ENCODE results near the gene RGL3. TPM values are rescaled to one million over a fixed set of nuclear protein-coding genes. Genes with fewer than 3 reads are reported as not detected.

The RGL3 gene
- total and polyA plus RNA-seq, 2 experiments from 2014 or later: 0.54 to 1.4 TPM

GRCh38 chr19:11384778-11385129 lies 34.4 kb downstream of the RGL3 start:
- no peak for DNase-seq
- TF ChIP-seq EZH2phosphoT487 (IDR thresholded peaks at IDR 0.05; ENCODE audit: insufficient read depth, low read depth) (no peak), EZH2 (IDR thresholded peaks at IDR 0.05; ENCODE audit: insufficient read depth, poor library complexity, severe bottlenecking) (no peak)

GRCh38 chr19:11383706-11384048 lies 35.4 kb downstream of the RGL3 start:
- no peak overlapping the region for H3K9ac ChIP-seq

More at GRCh38 chr19:11384778-11385129, 34.4 kb downstream of the RGL3 start:
- Histone ChIP-seq H3K4me2 (ENCODE audit: unreplicated experiment) (no peak overlapping the region), H4K20me1 (ENCODE audit: insufficient read depth) (no peaks in the 10 kb centered on the region), H3F3A (ENCODE audit: insufficient read depth) (no peaks in the 10 kb centered on the region), H3K36me3 (ENCODE audit: low read depth) (no peaks in the 10 kb centered on the region), H3K27me3 (replicated peaks; ENCODE audit: insufficient read depth) (no peaks in the 10 kb centered on the region), H3K9ac (no peak overlapping the region), H3K4me1 (ENCODE audit: insufficient read depth) (no peaks in the 10 kb centered on the region), H3K4me3 (no peak overlapping the region), H3K27ac (no peak overlapping the region), H3K79me2 (ENCODE audit: insufficient read depth) (peaks cover 7% of the 10 kb centered on the region; the same call in 1 of the 2 replicates), H3K9me2 (ENCODE audit: insufficient read depth) (no peaks in the 10 kb centered on the region), H3K9me3 (ENCODE audit: low read depth) (no peaks in the 10 kb centered on the region), H2AFZ (no peak overlapping the region)
- in situ Hi-C loops (cut with MboI): no loop called here
- 62 to 68% methylated on average over 5 of the region's 5 CpGs for WGBS, 2 experiments (ENCODE audit: low coverage in 1 of 2, low lambda C conversion rate in 2 of 2, missing lambda C conversion rate in 2 of 2)

GRCh38 chr19:11382898-11383705 lies 36.0 kb downstream of the RGL3 start:
- WGBS, 2 experiments (ENCODE audit: low coverage in 1 of 2, low lambda C conversion rate in 2 of 2, missing lambda C conversion rate in 2 of 2): 2 to 4% methylated on average over 42 to 51 of the region's 65 CpGs
- Histone ChIP-seq H3K9me3 (ENCODE audit: low read depth) (no peaks in the 10 kb centered on the region), H3K27ac (no peak overlapping the region), H3K4me2 (ENCODE audit: unreplicated experiment) (no peak overlapping the region), H2AFZ (peak overlapping the region; percentile 34), H3K36me3 (ENCODE audit: low read depth) (no peaks in the 10 kb centered on the region), H3K9ac (no peak overlapping the region), H3F3A (ENCODE audit: insufficient read depth) (peaks cover 11% of the 10 kb centered on the region), H3K4me3 (no peak overlapping the region), H4K20me1 (ENCODE audit: insufficient read depth) (no peaks in the 10 kb centered on the region), H3K27me3 (replicated peaks; ENCODE audit: insufficient read depth) (no peaks in the 10 kb centered on the region), H3K79me2 (ENCODE audit: insufficient read depth) (peaks cover 7% of the 10 kb centered on the region; the same call in 1 of the 2 replicates), H3K4me1 (ENCODE audit: insufficient read depth) (peaks cover 10% of the 10 kb centered on the region), H3K9me2 (ENCODE audit: insufficient read depth) (no peaks in the 10 kb centered on the region)
- in situ Hi-C loops (cut with MboI): no loop called here
- TF ChIP-seq EZH2phosphoT487 (IDR thresholded peaks at IDR 0.05; ENCODE audit: insufficient read depth, low read depth): no peak
- TF ChIP-seq EZH2 (IDR thresholded peaks at IDR 0.05; ENCODE audit: insufficient read depth, poor library complexity, severe bottlenecking): no peak
- DNase-seq: peak; percentile 55

More at GRCh38 chr19:11383706-11384048, 35.4 kb downstream of the RGL3 start:
- WGBS, 2 experiments (ENCODE audit: low coverage in 1 of 2, low lambda C conversion rate in 2 of 2, missing lambda C conversion rate in 2 of 2): 2 to 5% methylated on average over 8 of the region's 9 CpGs
- no peaks in the 10 kb centered on the region for H3K27me3 ChIP-seq (replicated peaks; ENCODE audit: insufficient read depth)
- 0 out of 2 replicates have a peak, but pooled peaks cover 6% of the 10 kb centered on the region for H3F3A ChIP-seq (ENCODE audit: insufficient read depth)
- peaks cover 7% of the 10 kb centered on the region; the same call in 1 of the 2 replicates for H3K79me2 ChIP-seq (ENCODE audit: insufficient read depth)
- H3K4me2 ChIP-seq (ENCODE audit: unreplicated experiment): no peak overlapping the region
- TF ChIP-seq EZH2 (IDR thresholded peaks at IDR 0.05; ENCODE audit: insufficient read depth, poor library complexity, severe bottlenecking) (no peak), EZH2phosphoT487 (IDR thresholded peaks at IDR 0.05; ENCODE audit: insufficient read depth, low read depth) (no peak)
- no peak overlapping the region for H3K27ac ChIP-seq
- H3K4me3 ChIP-seq: no peak overlapping the region
- peak overlapping the region; percentile 34; the same call in 1 of the 2 replicates for H2AFZ ChIP-seq
- H3K36me3 ChIP-seq (ENCODE audit: low read depth): no peaks in the 10 kb centered on the region
- no peaks in the 10 kb centered on the region for H4K20me1 ChIP-seq (ENCODE audit: insufficient read depth)
- no peaks in the 10 kb centered on the region for H3K9me2 ChIP-seq (ENCODE audit: insufficient read depth)
- no peak for DNase-seq
- in situ Hi-C loops (cut with MboI): no loop called here
- peaks cover 5% of the 10 kb centered on the region; the same call in 1 of the 2 replicates for H3K4me1 ChIP-seq (ENCODE audit: insufficient read depth)
- H3K9me3 ChIP-seq (ENCODE audit: low read depth): no peaks in the 10 kb centered on the region

GRCh38 chr19:11380653-11381537 lies 38.2 kb downstream of the RGL3 start:
- Histone ChIP-seq H3K9ac (peak overlapping the region; percentile 80), H3K4me1 (ENCODE audit: insufficient read depth) (peaks cover 25% of the 10 kb centered on the region), H4K20me1 (ENCODE audit: insufficient read depth) (no peaks in the 10 kb centered on the region), H3K27ac (peak overlapping the region; percentile 51), H3F3A (ENCODE audit: insufficient read depth) (peaks cover 24% of the 10 kb centered on the region), H3K4me3 (peak overlapping the region; percentile 83), H3K9me2 (ENCODE audit: insufficient read depth) (no peaks in the 10 kb centered on the region), H3K9me3 (ENCODE audit: low read depth) (no peaks in the 10 kb centered on the region), H3K79me2 (ENCODE audit: insufficient read depth) (peaks cover 7% of the 10 kb centered on the region; the same call in 1 of the 2 replicates), H3K4me2 (ENCODE audit: unreplicated experiment) (peak overlapping the region; percentile 89), H3K36me3 (ENCODE audit: low read depth) (no peaks in the 10 kb centered on the region), H2AFZ (peak overlapping the region; percentile 87), H3K27me3 (replicated peaks; ENCODE audit: insufficient read depth) (no peaks in the 10 kb centered on the region)
- in situ Hi-C loops (cut with MboI): no loop called here
- no peak for TF ChIP-seq EZH2 (IDR thresholded peaks at IDR 0.05; ENCODE audit: insufficient read depth, poor library complexity, severe bottlenecking)
- TF ChIP-seq EZH2phosphoT487 (IDR thresholded peaks at IDR 0.05; ENCODE audit: insufficient read depth, low read depth): no peak
- DNase-seq: peak; percentile 97
- 0 to 1% methylated on average over 50 to 54 of the region's 54 CpGs for WGBS, 2 experiments (ENCODE audit: low coverage in 1 of 2, low lambda C conversion rate in 2 of 2, missing lambda C conversion rate in 2 of 2)
